ENCODE results near the gene SPTLC1. TPM values are rescaled to one million over a fixed set of nuclear protein-coding genes. Genes with fewer than 3 reads are reported as not detected.
A peak's percentile ranks its signal among the peaks of the same experiment; 100 is the strongest.

SPTLC1 gene
- total and polyA plus RNA-seq, 2 of the 13 experiments (the other 11 are each of a cell fraction or from before 2014, with no cell fraction given): 56.2 to 72.5 TPM

DNA sequence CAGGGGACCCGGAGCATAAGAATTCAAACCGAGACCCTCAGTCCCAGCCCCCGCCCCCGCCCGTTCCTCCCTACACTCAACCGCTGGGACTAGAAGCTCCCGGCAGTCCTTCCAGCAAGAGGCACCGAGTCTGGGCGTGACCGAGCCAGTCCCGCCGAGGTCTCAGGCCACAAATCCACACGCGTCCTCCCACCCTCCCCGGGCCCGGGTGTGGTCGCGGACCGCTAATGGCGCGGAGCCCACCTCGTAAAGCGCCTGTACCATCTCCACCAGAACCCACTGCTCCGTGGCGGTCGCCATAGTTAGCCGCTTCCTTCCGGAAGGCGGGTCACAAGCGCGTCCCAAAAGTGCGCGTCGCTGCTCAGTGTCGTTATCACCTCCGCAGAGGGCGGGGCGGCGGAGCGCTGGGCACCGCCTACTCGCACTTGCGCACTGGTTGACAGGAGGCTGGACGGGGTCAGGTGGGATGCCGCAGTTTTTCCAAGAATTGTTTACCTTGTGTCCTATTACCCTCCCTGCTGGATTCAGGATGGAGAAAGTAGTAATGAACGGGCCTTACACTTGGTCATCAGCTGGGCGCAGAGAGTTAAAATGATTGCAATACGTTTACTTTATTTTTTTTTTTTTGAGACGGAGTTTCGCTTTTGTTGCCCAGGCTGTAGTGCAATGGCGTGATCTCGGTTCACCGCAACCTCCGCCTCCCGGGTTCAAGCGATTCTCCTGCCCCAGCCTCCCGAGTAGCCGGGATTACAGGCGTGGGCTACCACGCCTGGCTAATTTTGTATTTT, at the start of gene SPTLC1 (continued):
- TF ChIP-seq, protein P1, sequence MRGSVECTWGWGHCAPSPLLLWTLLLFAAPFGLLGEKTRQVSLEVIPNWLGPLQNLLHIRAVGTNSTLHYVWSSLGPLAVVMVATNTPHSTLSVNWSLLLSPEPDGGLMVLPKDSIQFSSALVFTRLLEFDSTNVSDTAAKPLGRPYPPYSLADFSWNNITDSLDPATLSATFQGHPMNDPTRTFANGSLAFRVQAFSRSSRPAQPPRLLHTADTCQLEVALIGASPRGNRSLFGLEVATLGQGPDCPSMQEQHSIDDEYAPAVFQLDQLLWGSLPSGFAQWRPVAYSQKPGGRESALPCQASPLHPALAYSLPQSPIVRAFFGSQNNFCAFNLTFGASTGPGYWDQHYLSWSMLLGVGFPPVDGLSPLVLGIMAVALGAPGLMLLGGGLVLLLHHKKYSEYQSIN (CRISPR knock-in tag; IDR thresholded peaks at IDR 0.05; ENCODE audit: borderline replicate concordance): no peak
- TF ChIP-seq BORCS8-MEF2B (CRISPR knock-in tag; IDR thresholded peaks at IDR 0.05): peak; percentile 49; the same call in 1 of the 2 replicates
- TF ChIP-seq ZBTB1 (CRISPR knock-in tag; IDR thresholded peaks at IDR 0.05; ENCODE audit: borderline replicate concordance): no peak
- TF ChIP-seq ZBTB34 (CRISPR knock-in tag; IDR thresholded peaks at IDR 0.05): no peak
- TF ChIP-seq, protein P2, sequence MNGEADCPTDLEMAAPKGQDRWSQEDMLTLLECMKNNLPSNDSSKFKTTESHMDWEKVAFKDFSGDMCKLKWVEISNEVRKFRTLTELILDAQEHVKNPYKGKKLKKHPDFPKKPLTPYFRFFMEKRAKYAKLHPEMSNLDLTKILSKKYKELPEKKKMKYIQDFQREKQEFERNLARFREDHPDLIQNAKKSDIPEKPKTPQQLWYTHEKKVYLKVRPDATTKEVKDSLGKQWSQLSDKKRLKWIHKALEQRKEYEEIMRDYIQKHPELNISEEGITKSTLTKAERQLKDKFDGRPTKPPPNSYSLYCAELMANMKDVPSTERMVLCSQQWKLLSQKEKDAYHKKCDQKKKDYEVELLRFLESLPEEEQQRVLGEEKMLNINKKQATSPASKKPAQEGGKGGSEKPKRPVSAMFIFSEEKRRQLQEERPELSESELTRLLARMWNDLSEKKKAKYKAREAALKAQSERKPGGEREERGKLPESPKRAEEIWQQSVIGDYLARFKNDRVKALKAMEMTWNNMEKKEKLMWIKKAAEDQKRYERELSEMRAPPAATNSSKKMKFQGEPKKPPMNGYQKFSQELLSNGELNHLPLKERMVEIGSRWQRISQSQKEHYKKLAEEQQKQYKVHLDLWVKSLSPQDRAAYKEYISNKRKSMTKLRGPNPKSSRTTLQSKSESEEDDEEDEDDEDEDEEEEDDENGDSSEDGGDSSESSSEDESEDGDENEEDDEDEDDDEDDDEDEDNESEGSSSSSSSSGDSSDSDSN (CRISPR knock-in tag; IDR thresholded peaks at IDR 0.05): no peak
- peak; percentile 57; the same call in 1 of the 2 replicates for TF ChIP-seq MXD1 (CRISPR knock-in tag; IDR thresholded peaks at IDR 0.05)
- TF ChIP-seq ZNF713 (CRISPR knock-in tag; IDR thresholded peaks at IDR 0.05): no peak
- peak; percentile 35; the same call in 1 of the 2 replicates for TF ChIP-seq SMYD3 (CRISPR knock-in tag; IDR thresholded peaks at IDR 0.05)
- peak; percentile 51; the same call in 1 of the 2 replicates for TF ChIP-seq ZNF782 (CRISPR knock-in tag; IDR thresholded peaks at IDR 0.05; ENCODE audit: borderline replicate concordance)
- TF ChIP-seq, protein P3, sequence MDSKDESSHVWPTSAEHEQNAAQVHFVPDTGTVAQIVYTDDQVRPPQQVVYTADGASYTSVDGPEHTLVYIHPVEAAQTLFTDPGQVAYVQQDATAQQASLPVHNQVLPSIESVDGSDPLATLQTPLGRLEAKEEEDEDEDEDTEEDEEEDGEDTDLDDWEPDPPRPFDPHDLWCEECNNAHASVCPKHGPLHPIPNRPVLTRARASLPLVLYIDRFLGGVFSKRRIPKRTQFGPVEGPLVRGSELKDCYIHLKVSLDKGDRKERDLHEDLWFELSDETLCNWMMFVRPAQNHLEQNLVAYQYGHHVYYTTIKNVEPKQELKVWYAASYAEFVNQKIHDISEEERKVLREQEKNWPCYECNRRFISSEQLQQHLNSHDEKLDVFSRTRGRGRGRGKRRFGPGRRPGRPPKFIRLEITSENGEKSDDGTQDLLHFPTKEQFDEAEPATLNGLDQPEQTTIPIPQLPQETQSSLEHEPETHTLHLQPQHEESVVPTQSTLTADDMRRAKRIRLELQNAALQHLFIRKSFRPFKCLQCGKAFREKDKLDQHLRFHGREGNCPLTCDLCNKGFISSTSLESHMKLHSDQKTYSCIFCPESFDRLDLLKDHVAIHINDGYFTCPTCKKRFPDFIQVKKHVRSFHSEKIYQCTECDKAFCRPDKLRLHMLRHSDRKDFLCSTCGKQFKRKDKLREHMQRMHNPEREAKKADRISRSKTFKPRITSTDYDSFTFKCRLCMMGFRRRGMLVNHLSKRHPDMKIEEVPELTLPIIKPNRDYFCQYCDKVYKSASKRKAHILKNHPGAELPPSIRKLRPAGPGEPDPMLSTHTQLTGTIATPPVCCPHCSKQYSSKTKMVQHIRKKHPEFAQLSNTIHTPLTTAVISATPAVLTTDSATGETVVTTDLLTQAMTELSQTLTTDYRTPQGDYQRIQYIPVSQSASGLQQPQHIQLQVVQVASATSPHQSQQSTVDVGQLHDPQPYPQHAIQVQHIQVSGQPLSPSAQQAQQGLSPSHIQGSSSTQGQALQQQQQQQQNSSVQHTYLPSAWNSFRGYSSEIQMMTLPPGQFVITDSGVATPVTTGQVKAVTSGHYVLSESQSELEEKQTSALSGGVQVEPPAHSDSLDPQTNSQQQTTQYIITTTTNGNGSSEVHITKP (CRISPR knock-in tag; IDR thresholded peaks at IDR 0.05; ENCODE audit: low read depth): 0 out of 2 replicates have a peak, but pooled peaks have one; percentile 40
- no peak for TF ChIP-seq IRX3 (CRISPR knock-in tag; IDR thresholded peaks at IDR 0.05; ENCODE audit: borderline replicate concordance, low read depth)
- no peak for TF ChIP-seq ZNF234 (CRISPR knock-in tag; conservative IDR thresholded peaks at IDR 0.05)
- no peak for TF ChIP-seq ZNF616 (CRISPR knock-in tag; IDR thresholded peaks at IDR 0.05; ENCODE audit: low read depth)
- TF ChIP-seq SMAD9 (CRISPR knock-in tag; IDR thresholded peaks at IDR 0.05): no peak
- TF ChIP-seq NR3C1 (CRISPR knock-in tag; IDR thresholded peaks at IDR 0.05): no peak
- peak; percentile 70 for TF ChIP-seq NFRKB (IDR thresholded peaks at IDR 0.05)
- TF ChIP-seq CENPX (CRISPR knock-in tag; IDR thresholded peaks at IDR 0.05): no peak
- no peak for TF ChIP-seq MTF2 (CRISPR knock-in tag; IDR thresholded peaks at IDR 0.05; ENCODE audit: borderline replicate concordance)
